Hematopoietic multipotent progenitor cell treated with erythropoietin and hydrocortisone succinate and interleukin-3 and kit ligand, for 17 days (in vitro differentiated cells): ENCODE measurements around the gene ATXN2L.
"Not testable (repeated sequence)": the region's sequence is repeated elsewhere in the genome, so short reads cannot be mapped to it uniquely, and the experiment has no call there.

Experiments
- DNase-seq: peaks from one replicate; pipeline ENCODE4 v3.0.0-alpha.2; 2015; ENCODE audit warnings: low spot score

Gene ATXN2L

GRCh38 chr16:28872952-28873351 lies 50.2 kb downstream of the ATXN2L start:
- no peak for DNase-seq

DNA sequence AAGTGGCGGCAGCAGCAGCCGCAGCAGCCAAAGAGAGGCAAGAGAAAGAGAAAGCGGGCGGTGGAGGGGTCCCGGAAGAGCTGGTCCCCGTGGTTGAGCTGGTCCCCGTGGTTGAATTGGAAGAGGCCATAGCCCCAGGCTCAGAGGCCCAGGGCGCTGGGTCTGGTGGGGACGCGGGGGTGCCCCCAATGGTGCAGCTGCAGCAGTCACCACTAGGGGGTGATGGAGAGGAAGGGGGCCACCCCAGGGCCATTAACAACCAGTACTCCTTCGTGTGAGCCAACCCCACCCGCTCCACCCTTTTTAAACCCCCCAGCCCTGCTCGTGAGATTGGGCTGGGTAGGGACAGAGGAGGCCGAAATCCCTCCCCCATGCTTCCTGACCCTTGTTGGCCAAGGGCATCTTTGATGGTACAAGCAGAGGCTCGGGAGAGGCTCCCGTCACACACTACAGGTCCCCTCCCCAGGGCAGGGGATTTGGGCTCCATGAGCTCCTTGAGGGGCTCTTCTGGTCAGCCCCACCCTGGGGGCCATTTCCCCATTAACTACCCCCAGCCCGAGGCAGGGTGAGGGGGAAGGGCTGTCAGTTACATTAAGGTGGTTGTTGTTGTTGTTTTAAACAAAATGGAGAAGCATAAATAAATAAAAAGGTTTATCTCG lies 50.9 kb downstream of the ATXN2L start:
- DNase-seq, result peak; percentile 52

- no peak for DNase-seq
Observed at GRCh38 chr16:28874406-28874805, 51.6 kb downstream of the ATXN2L start.

DNA sequence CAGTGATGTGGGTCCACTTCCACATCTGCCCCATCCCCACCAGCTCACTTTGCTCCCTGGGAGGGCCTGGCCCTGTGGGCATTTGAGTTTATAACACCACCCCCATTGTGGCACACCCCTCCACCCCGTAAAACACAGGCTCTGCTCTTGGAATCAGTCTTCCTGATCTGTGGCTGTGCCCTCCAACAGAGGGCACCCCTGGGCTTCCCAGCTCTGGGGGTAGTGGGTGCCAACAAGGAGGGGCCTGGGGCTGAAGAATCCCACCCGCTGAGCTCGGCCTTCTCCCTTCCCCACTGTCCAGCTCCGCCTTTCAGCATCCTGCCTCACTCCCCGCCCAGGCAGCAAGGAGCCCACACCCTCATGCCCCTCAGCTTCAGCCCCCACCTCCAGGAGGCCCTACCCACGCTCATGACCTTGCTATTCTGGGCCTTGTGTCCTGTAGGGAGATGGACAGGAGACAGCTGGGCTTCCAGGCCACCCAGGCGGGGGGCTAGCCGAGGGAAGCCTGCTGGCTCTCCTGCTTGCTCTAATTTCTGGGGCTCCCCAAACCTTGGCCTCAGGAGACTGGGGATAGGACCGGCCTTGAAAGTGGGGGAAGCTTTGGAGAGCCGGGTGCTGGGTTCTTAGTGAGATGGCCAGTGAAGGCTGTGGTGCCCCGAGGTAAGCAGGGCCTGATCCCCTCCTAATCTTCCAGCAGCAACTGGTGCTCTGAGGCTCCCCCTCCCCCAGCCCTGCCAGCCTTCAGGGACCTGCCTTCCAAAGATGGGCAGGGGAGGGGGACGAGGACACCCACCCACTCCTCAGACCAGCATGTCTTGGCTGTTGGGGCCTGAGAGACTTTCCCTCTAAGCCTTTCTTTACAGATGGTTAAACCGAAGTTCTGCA lies 52.6 kb downstream of the ATXN2L start:
- no peak for DNase-seq

GRCh38 chr16:28876019-28876659 lies 53.3 kb downstream of the ATXN2L start:
- no peak for DNase-seq

- no peak for DNase-seq
Observed at GRCh38 chr16:28876973-28877654, 54.3 kb downstream of the ATXN2L start.

DNA sequence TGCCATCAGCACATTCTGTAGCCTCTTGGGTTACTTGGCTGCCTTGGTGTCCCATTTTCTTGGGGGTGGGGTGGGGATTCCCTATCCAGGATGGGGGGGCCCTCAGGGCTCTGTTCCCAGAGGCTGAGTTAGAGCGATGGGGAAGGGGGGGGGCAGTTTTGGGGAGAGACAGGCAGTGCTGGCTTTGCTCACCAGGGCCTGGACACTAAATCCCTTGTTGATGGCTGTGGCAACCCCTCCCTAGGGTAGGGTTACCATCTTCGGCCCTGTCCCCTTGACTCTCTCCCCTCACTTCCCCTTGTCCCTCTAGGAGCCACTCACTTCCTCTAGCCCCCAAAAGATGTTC lies 54.8 kb downstream of the ATXN2L start:
- no peak for DNase-seq

- DNase-seq, result no peak
Observed at GRCh38 chr16:28878083-28878926, 55.5 kb downstream of the ATXN2L start, which contains the start of gene ATP2A1. Gene ATP2A1 (plus strand): TSS chr16:28878488. CDS start chr16:28878672, 184 bp downstream.

- no peak for DNase-seq
Observed at GRCh38 chr16:28879261-28879840, 56.6 kb downstream of the ATXN2L start.

- DNase-seq, result peak; percentile 63
Observed at GRCh38 chr16:28879841-28880588, 57.2 kb downstream of the ATXN2L start.

GRCh38 chr16:28880589-28880915 lies 57.8 kb downstream of the ATXN2L start:
- no peak for DNase-seq

DNA sequence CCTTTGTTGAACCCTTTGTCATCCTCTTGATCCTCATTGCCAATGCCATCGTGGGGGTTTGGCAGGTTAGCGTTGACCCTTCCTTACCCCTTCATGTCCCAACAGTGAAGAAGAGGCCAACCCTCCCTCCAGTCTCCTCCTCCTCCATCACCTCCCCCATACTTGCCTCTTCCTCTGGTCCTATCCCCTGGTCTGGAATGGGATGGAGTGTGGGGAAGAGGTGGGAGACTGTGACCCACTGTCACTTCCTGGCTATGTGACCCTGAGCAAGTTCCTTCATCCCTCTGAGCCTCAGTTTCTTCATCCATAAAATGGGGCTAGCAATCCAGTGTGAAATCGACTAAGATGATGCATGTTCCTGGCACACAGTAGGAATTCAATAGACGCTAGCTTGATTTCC lies 58.2 kb downstream of the ATXN2L start:
- no peak for DNase-seq

DNA sequence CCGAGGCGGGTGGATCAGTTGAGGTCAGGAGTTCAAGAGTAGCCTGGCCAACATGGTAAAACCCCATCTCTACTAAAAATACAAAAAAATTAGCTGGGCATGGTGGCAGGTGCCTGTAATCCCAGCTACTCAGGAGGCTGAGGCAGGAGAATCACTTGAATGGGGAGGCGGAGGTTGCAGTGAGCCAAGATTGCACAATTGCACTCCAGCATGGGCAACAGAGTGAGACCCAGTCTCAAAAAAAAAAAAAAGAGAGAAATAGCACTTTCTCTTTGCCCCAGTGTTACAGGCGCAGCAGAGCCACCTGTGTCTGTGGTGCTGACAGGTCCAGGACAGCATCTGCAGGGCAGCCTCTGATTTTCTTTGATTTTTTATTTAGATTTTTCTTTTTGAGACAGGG lies 58.8 kb downstream of the ATXN2L start:
- DNase-seq, result not testable (repeated sequence)

- no peak for DNase-seq
Observed at GRCh38 chr16:28882551-28883160, 59.9 kb downstream of the ATXN2L start.

DNA sequence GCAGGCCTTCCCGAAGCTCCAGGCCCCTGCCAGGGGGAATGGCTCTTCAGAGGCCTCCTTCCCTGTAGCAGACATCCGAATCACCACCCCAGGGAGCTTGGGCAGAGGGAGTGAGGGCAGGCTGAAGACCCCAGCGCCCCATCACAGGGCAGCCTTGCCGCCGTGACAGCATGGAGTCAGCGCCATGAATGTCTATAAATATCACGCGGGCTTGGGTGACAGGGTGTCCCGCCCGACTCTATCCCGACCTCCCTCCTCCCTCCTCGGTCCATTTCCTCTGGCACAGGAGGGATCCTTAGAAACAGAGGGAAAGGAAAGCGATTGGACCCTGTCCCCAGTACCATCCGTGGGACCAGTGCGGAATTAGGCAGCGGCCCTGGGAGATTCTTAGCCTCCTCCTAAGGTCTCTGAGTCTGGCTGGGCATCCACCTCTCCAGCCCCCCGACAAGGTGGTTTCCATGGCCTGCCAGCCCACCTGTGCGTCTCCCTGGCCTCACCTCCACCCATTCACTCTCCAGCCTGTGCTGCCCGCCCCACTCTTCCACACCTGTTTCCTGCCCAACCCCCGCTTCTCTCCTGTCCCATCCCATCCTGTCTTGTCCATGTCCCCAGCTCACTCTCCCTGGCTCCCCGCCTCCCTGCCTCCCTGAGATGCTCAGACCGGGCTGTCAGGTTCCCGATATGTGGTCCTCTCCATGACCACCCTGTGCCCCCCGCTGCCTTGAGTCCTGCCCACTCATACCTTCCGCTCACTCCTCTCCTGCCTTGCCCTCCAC lies 60.6 kb downstream of the ATXN2L start:
- no peak for DNase-seq

GRCh38 chr16:28884045-28884444 lies 61.2 kb downstream of the ATXN2L start:
- DNase-seq, result no peak
